NCI-H2227 treated with DMSO at 0.1 percent for 48 hours (cell line): Measurements from ENCODE around the gene IRS2.
A peak's percentile ranks its signal among the peaks of the same experiment; 100 is the strongest.

Experiments used
- DNase-seq: peaks from one replicate; lab custom pipeline; 2025; lab: John Stamatoyannopoulos, UW

Gene IRS2

GRCh38 chr13:109802936-109803335, 16.6 kb upstream of the IRS2 start:
- DNase-seq: no peak

- no peak for DNase-seq
These were observed 8.6 kb upstream of the IRS2 start for GRCh38 chr13:109795011-109795410.

GRCh38 chr13:109794095-109794494, 7.7 kb upstream of the IRS2 start:
- no peak for DNase-seq

DNA sequence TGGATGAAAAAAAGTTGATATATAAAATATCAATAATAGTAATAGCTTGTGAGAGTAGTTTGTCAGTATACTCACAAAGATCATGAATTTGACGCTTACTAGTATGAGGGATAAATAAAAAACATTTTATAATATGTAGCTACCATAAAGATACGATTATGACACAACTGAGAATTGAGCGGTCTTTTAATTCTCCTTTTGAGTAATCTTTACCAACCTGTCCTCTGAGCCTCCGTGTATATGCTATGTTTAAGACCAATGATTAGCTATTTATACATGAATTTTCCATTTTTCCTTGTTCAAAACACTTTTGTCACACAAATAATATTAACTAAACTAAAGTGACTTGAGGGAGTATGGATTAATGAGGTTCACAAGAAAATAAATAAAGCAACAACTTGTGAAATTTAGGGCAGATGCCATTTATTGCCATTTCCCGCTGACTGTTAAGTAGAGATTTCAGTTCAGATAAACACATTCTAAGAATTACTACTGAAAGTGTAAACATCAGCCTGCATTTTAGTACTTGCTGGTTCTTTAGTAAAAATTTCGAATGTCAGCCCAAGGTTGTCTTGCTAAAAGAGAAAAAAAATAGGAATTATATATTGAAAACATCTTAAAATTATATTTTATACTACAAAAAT, 6.2 kb upstream of the IRS2 start:
- no peak for DNase-seq

GRCh38 chr13:109790942-109791605, 4.7 kb upstream of the IRS2 start:
- DNase-seq: no peak

- no peak for DNase-seq
These were observed 3.7 kb upstream of the IRS2 start for GRCh38 chr13:109790086-109790485.

DNA sequence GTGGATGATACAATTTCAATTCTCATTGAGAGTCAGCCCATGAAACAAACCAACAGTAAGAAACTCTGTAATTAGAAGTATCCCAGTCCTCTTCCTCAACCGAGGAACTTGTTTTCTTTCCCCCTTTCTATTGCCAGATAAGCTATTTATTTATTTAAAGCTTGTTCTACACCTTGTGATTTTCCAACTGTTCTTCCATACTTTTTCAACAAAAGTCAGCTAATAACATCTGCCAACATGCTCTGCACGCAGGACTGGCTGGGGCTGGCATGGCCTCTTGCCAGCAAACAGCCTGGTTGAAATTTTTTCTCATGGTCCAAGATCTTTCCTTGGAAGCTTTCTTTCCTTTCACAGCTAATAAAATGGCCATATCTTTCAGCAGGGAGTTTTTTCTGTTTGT, 2.9 kb upstream of the IRS2 start:
- no peak for DNase-seq

GRCh38 chr13:109788372-109789111, 2.2 kb upstream of the IRS2 start:
- DNase-seq: no peak

GRCh38 chr13:109787135-109787954, 962 bp upstream of the IRS2 start:
- DNase-seq: peak; percentile 26

DNA sequence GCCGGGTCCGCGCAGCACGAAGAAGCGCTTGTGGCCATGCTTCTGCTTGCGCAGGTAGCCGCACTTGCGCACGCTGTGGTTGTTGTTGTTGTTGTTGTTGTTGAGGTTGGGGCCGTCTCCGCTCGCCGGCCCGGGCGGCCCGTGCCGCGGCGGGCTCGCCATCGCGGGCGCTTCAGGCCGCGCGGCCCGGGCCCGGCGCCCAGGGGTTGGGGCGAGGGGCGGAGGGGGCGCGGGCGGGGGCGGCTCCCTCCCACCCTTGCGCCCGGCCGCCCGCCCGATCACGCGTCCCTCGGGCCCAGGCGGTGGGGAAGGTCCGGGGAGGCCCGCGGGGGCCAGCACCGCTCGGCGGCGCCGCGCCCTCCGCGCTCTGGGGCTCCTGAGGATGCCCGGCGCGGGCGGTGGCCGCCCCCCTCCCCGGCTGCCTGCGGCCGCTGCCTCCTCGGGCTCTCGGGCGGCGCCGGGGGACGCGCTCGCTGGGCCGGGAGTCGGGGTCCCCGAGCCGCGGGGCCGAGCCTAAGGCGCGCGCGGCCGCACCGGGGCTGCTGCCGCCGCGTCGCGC, 412 bp downstream of the IRS2 start:
- DNase-seq: no peak

DNA sequence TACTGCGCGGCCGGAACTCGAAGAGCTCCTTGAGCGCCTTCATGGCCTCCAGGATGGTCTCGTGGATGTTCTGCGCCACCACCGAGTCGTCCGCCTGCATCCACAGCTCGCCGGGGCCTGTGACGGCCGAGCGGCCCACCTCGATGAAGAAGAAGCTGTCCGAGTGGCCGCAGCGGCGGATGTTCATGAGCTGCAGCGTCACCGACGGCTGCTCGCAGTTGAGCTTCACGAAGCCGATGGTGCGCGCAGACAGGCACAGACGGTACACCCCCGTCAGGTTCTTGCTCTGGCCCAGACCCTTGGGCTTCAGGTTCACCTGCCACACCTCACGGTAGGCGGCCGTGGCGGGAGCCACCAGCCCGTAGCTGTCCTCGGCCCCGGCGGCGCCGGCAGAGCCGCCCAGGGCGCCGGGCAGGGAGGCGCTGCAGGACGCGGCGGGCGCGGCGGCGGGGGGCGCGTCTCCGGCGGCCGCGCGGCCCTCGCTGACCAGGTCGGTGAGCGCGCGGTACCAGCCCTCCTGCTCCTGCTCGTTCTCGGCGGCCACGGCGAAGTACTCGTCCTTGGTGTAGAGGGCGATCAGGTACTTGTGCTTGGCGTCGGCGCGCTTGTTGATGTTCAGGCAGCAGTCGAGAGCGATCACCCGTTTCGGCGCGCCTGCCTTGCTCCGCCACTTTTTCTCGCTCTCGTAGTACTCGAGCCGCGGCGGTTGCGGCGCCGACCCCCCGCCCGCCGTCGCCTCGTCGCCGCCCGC, 1.1 kb downstream of the IRS2 start:
- DNase-seq: no peak

- peak; percentile 22 for DNase-seq
These were observed 1.7 kb downstream of the IRS2 start for GRCh38 chr13:109784590-109785140.

DNA sequence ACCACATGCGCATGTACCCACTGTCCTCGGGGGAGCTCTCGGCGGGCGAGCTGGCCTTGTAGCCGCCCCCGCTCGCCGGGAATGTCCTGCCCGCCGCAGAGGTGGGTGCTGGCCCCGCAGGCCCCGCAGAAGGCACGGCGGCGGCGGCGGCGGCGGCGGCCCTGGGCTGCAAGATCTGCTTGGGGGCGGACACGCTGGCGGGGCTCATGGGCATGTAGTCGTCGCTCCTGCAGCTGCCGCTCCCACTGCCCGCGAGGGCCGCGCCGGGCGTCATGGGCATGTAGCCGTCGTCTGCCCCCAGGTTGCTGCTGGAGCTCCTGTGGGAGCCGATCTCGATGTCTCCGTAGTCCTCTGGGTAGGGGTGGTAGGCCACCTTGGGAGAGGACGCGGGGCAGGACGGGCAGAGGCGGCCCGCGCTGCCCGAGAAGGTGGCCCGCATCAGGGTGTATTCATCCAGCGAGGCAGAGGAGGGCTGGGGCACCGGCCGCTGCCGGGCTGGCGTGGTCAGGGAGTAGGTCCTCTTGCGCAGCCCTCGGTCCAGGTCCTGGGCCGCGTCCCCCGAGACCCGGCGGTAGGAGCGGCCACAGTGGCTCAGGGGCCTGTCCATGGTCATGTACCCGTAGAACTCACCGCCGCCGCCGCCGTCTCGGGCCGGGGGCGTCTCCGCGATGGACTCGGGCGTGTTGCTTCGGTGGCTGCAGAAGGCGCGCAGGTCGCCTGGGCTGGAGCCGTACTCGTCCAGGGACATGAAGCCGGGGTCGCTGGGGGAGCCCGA, 2.4 kb downstream of the IRS2 start:
- no peak for DNase-seq

DNA sequence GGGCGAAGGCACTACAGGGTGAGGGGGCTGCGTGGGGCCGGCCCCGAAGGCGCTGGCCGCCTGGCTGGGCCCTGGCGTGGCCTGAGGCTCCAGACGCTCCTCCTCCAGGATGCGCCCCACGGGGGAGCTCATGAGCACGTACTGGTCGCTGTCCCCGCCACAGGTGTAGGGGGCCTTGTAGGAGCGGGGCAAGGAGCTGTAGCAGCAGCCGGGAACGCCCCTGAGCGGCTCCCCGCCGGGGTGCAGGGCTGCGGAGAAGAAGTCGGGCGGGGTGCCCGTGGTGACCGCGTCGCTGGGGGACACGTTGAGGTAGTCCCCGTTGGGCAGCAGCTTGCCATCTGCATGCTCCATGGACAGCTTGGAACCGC, 3.0 kb downstream of the IRS2 start:
- no peak for DNase-seq

DNA sequence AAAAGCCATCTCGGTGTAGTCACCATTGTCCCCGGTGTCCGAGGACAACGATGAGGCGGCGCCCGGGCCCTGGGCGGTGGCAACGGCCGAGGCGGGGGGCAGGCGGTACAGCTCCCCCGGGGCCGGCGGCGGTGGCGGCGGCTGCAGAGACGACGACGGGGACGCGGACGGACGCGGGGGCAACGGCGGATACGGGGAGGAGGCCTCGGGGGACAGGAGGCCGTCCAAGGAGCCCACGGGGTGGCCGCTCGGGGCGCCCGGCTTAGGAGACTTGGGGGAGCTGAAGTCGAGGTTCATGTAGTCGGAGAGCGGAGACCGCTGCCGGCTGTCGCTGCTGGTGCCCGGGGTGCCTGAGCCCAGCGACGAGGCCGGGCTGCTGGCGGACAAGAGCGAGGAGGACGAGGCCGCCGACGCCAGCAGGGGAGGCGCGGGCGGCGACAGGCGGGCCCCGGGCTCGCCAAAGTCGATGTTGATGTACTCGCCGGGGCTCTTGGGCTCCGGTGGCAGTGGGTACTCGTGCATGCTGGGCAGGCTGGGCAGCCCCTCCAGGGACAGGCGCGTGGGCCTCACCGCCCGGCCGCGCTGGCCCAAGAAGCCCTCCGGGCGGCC, 3.5 kb downstream of the IRS2 start:
- no peak for DNase-seq

DNA sequence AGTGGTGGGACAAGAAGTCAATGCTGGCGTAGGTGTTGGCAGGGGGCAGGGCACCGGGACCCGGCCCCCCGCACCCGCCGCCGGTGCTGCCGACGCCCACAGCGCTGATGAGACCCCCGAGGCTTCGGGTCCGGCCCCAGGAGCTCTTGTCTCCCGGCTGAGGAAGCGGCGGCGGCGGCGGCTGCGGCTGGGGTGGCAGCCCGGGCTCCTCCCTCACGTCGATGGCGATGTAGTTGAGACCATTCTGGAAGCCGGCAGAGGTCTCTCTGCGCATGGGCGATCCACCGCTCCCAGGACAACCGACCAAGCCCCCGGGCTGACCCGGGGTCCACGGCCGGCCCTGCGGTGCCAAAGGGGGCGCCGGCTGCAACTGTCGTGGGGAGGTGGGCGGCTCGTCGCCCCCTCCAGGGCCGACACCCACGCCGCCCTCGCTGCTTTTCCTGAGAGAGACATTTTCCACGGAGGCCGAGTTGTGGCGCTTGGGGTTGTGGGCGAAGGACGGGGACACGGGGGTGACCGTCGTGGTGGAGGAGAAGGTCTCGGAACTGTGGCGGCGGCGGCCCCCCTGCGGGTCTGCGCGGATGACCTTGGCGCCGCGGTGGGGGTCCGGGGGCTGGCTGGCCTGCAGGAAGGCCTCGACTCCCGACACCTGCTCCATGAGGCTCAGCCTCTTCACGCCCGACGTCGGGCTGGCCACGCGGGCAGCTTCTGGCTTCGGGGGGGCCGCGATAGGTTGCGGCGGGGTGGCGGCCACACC, 4.1 kb downstream of the IRS2 start:
- no peak for DNase-seq

DNA sequence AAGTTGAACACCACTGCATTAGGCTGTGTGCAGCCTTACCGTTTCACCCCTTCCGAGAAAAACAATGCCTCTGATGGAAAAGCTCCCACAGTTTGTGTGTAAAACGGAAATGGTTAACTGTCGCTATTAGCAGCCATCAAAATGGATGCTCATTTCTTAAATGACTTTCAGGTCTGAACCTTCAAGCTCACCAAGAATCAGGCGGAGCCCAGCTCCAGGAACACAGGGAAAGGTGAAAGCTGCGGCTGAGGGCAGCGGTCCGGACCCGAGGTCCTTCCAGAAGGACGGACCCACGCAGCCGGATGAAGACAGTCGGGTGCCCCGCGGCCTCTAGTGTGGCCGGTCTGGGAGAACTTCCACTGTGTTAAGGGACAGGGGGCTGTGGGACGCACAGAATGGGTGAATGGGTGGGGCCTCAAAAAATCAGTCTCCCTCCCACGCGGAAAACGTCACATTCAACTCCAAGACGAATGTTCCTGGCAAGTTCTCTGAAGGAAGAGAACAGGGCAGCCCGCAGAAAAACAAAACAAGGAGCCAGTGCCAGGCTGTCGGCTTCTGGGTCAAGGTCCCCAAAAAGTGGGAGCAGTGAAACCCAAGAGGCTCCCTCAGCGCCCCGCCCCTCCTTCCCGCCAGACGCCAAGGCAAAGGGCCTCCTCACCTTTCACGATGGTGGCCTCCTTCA, 4.9 kb downstream of the IRS2 start:
- DNase-seq: no peak

GRCh38 chr13:109780845-109781383, 5.5 kb downstream of the IRS2 start:
- DNase-seq: no peak
